Vagina (tissue), 2 donors: ENCODE measurements around the gene GPR176. TPM values are rescaled to one million over a fixed set of nuclear protein-coding genes. Genes with fewer than 3 reads are reported as not detected.

Source experiments
- DNase-seq, 2 donors: peaks; one replicate each; pipeline ENCODE4 v3.0.0-alpha.2; 2017; ENCODE audit errors: extremely low spot score in 2 of 2
- H3K27ac ChIP-seq: fragments of 200-600 bp; sonication (generic); one replicate; pipeline ENCODE4 v1.5.1; 2019
- H3K27me3 ChIP-seq: fragments of 200-600 bp; sonication (generic); one replicate; pipeline ENCODE4 v1.5.1; 2019
- H3K36me3 ChIP-seq, 2 donors: fragments of 200-600 bp; sonication (generic); one replicate each; pipeline ENCODE4 v1.5.1; 2017 to 2019
- H3K4me1 ChIP-seq: fragments of 200-600 bp; sonication (generic); one replicate; pipeline ENCODE4 v1.5.1; 2019
- H3K4me3 ChIP-seq, 2 donors: fragments of 200-600 bp; sonication (generic); 1 replicate in 1 of 2; 2 replicates in 1 of 2; pipeline ENCODE4 v1.5.1; 2016 to 2019
- H3K9me3 ChIP-seq: fragments of 200-600 bp; sonication (generic); one replicate; pipeline ENCODE4 v1.5.1; 2019
- CTCF ChIP-seq, 3 experiments: fragments of 450-650 bp in 2 of 3; fragments of 200-600 bp in 1 of 3; sonication (generic) in 1 of 3; IDR thresholded peaks; one replicate each; pipeline ENCODE4 v1.5.1; 2017 to 2019; ENCODE audit warnings: antibody characterized with exemption in 3 of 3, mild to moderate bottlenecking in 2 of 3, moderate library complexity in 2 of 3
- POLR2A ChIP-seq, 2 donors: fragments of 450-650 bp; IDR thresholded peaks; one replicate each; pipeline ENCODE4 v1.6.1; 2017; ENCODE audit warnings: antibody characterized with exemption in 2 of 2, mild to moderate bottlenecking in 2 of 2, moderate library complexity in 2 of 2
- POLR2AphosphoS5 ChIP-seq, 2 donors: sonication (generic); formaldehyde crosslinking; IDR thresholded peaks; one replicate each; pipeline ENCODE4 v1.9.0; 2017; ENCODE audit warnings: antibody characterized with exemption in 2 of 2, mild to moderate bottlenecking in 2 of 2, low read depth in 1 of 2; ENCODE audit not compliant: insufficient read depth in 1 of 2
- intact Hi-C: fragments of 100-400 bp; cut with DNase I; formaldehyde crosslinking; loops from one replicate; pipeline ENCODE4 v1.15.1; 2023
- total RNA-seq: library from RNA; depleted of rRNA; stranded (reverse); fragments of >200 nt; gene quantifications from one replicate; pipeline ENCODE4 v1.2.3, GENCODE V29; 2016

The GPR176 gene
- total RNA-seq, 1 donor from 2014 or later: 5.4 TPM

- H3K4me3 ChIP-seq: no peak overlapping the region
- H3K36me3 ChIP-seq: no peaks in the 10 kb centered on the region
- H3K4me1 ChIP-seq: no peaks in the 10 kb centered on the region
- H3K9me3 ChIP-seq: no peaks in the 10 kb centered on the region
- intact Hi-C loops: no loop called here
- no peak for TF ChIP-seq CTCF (IDR thresholded peaks at IDR 0.05)
- TF ChIP-seq POLR2A (IDR thresholded peaks at IDR 0.05): no peak
- no peak for TF ChIP-seq POLR2AphosphoS5 (IDR thresholded peaks at IDR 0.05; ENCODE audit: insufficient read depth in 1 of 2, low read depth in 1 of 2)
- DNase-seq: no peak
- no peak overlapping the region for H3K27ac ChIP-seq
- no peaks in the 10 kb centered on the region for H3K27me3 ChIP-seq
Measured at GRCh38 chr15:39803016-39803415, 117.0 kb downstream of the GPR176 start.

GRCh38 chr15:39801641-39802309, 118.3 kb downstream of the GPR176 start:
- DNase-seq: no peak
- H3K27me3 ChIP-seq: no peaks in the 10 kb centered on the region
- no peak for TF ChIP-seq POLR2A (IDR thresholded peaks at IDR 0.05)
- TF ChIP-seq CTCF (IDR thresholded peaks at IDR 0.05): no peak
- no peak for TF ChIP-seq POLR2AphosphoS5 (IDR thresholded peaks at IDR 0.05; ENCODE audit: insufficient read depth in 1 of 2, low read depth in 1 of 2)
- H3K27ac ChIP-seq: no peak overlapping the region
- no peaks in the 10 kb centered on the region for H3K36me3 ChIP-seq
- H3K4me3 ChIP-seq: no peak overlapping the region
- no peaks in the 10 kb centered on the region for H3K9me3 ChIP-seq
- H3K4me1 ChIP-seq: no peaks in the 10 kb centered on the region
- intact Hi-C loops: no loop called here

GRCh38 chr15:39799552-39800011, 120.5 kb downstream of the GPR176 start:
- Histone ChIP-seq H3K36me3 (no peaks in the 10 kb centered on the region), H3K27me3 (no peaks in the 10 kb centered on the region), H3K9me3 (no peaks in the 10 kb centered on the region), H3K27ac (no peak overlapping the region), H3K4me1 (no peaks in the 10 kb centered on the region), H3K4me3 (no peak overlapping the region)
- DNase-seq: no peak
- intact Hi-C loops: no loop called here
- no peak for TF ChIP-seq POLR2A (IDR thresholded peaks at IDR 0.05)
- no peak for TF ChIP-seq CTCF (IDR thresholded peaks at IDR 0.05)
- TF ChIP-seq POLR2AphosphoS5 (IDR thresholded peaks at IDR 0.05; ENCODE audit: insufficient read depth in 1 of 2, low read depth in 1 of 2): no peak

DNA sequence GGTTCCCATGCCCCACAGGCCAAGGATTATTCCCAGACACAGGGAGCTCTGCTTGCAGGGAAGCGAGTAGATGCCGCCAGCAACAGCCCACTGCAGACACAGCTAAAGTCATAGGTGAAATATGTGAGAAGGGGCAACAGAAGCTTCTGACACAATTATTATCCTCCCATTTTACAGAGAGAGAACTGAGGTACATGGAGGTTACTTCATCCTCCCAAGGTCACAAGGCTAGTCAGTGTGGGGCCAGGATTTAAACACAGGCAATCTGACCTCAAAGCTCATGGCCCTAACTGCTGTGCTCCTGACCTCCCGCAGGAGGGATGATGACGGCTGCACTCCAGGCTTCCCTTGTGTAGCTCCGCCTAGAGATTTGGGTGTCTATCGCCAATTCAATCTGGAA, 121.7 kb downstream of the GPR176 start:
- no peak for DNase-seq
- intact Hi-C loops: no loop called here
- H3K9me3 ChIP-seq: no peaks in the 10 kb centered on the region
- no peak overlapping the region for H3K4me3 ChIP-seq
- no peaks in the 10 kb centered on the region for H3K36me3 ChIP-seq
- H3K27ac ChIP-seq: no peak overlapping the region
- no peaks in the 10 kb centered on the region for H3K27me3 ChIP-seq
- TF ChIP-seq CTCF (IDR thresholded peaks at IDR 0.05): no peak
- TF ChIP-seq POLR2AphosphoS5 (IDR thresholded peaks at IDR 0.05; ENCODE audit: insufficient read depth in 1 of 2, low read depth in 1 of 2): no peak
- no peak for TF ChIP-seq POLR2A (IDR thresholded peaks at IDR 0.05)
- H3K4me1 ChIP-seq: no peaks in the 10 kb centered on the region

- Histone ChIP-seq H3K4me1 (no peaks in the 10 kb centered on the region), H3K27ac (no peak overlapping the region), H3K27me3 (no peaks in the 10 kb centered on the region), H3K4me3 (no peak overlapping the region), H3K9me3 (no peaks in the 10 kb centered on the region), H3K36me3 (no peaks in the 10 kb centered on the region)
- intact Hi-C loops: no loop called here
- DNase-seq: no peak
- no peak for TF ChIP-seq CTCF (IDR thresholded peaks at IDR 0.05)
- TF ChIP-seq POLR2A (IDR thresholded peaks at IDR 0.05): no peak
- TF ChIP-seq POLR2AphosphoS5 (IDR thresholded peaks at IDR 0.05; ENCODE audit: insufficient read depth in 1 of 2, low read depth in 1 of 2): no peak
Measured at GRCh38 chr15:39797407-39797806, 122.7 kb downstream of the GPR176 start.
